ENCODE measurements around the gene MAP1B.

The MAP1B gene

GRCh38 chr5:72145348-72145747 lies 38.1 kb downstream of the MAP1B start:
- in situ Hi-C loops (cut with MboI; ENCODE audit: low pct_unique_long_range_greater_than_20kb, low sequenced_read_pairs, unreplicated experiment), result no loop called here
- TF ChIP-seq CTCF (IDR thresholded peaks at IDR 0.05; ENCODE audit: extremely low read depth, insufficient read depth, missing control alignments), result no peak
- no peak for DNase-seq (ENCODE audit: low spot score)

GRCh38 chr5:72146056-72146455 lies 38.8 kb downstream of the MAP1B start:
- no peak for TF ChIP-seq CTCF (IDR thresholded peaks at IDR 0.05; ENCODE audit: extremely low read depth, insufficient read depth, missing control alignments)
- DNase-seq (ENCODE audit: low spot score), result no peak
- in situ Hi-C loops (cut with MboI; ENCODE audit: low pct_unique_long_range_greater_than_20kb, low sequenced_read_pairs, unreplicated experiment), result no loop called here

- DNase-seq (ENCODE audit: low spot score), result no peak
- TF ChIP-seq CTCF (IDR thresholded peaks at IDR 0.05; ENCODE audit: extremely low read depth, insufficient read depth, missing control alignments), result no peak
- in situ Hi-C loops (cut with MboI; ENCODE audit: low pct_unique_long_range_greater_than_20kb, low sequenced_read_pairs, unreplicated experiment), result no loop called here
Measured at GRCh38 chr5:72147569-72147968, 40.3 kb downstream of the MAP1B start.

- DNase-seq (ENCODE audit: low spot score), result no peak
- in situ Hi-C loops (cut with MboI; ENCODE audit: low pct_unique_long_range_greater_than_20kb, low sequenced_read_pairs, unreplicated experiment), result no loop called here
- no peak for TF ChIP-seq CTCF (IDR thresholded peaks at IDR 0.05; ENCODE audit: extremely low read depth, insufficient read depth, missing control alignments)
Measured at GRCh38 chr5:72149742-72150141, 42.5 kb downstream of the MAP1B start.

GRCh38 chr5:72151169-72151568 lies 43.9 kb downstream of the MAP1B start:
- TF ChIP-seq CTCF (IDR thresholded peaks at IDR 0.05; ENCODE audit: extremely low read depth, insufficient read depth, missing control alignments), result no peak

GRCh38 chr5:72151646-72152045 lies 44.4 kb downstream of the MAP1B start:
- in situ Hi-C loops (cut with MboI; ENCODE audit: low pct_unique_long_range_greater_than_20kb, low sequenced_read_pairs, unreplicated experiment), result no loop called here
- DNase-seq (ENCODE audit: low spot score), result no peak
- no peak for TF ChIP-seq CTCF (IDR thresholded peaks at IDR 0.05; ENCODE audit: extremely low read depth, insufficient read depth, missing control alignments)

More at GRCh38 chr5:72151169-72151568, 43.9 kb downstream of the MAP1B start:
- in situ Hi-C loops (cut with MboI; ENCODE audit: low pct_unique_long_range_greater_than_20kb, low sequenced_read_pairs, unreplicated experiment), result no loop called here
- DNase-seq (ENCODE audit: low spot score), result no peak

GRCh38 chr5:72152545-72152944 lies 45.3 kb downstream of the MAP1B start:
- in situ Hi-C loops (cut with MboI; ENCODE audit: low pct_unique_long_range_greater_than_20kb, low sequenced_read_pairs, unreplicated experiment), result no loop called here
- DNase-seq (ENCODE audit: low spot score), result no peak
- TF ChIP-seq CTCF (IDR thresholded peaks at IDR 0.05; ENCODE audit: extremely low read depth, insufficient read depth, missing control alignments), result no peak

All from GM13977 (cell line).